Measurements from ENCODE around the gene LCN2.
A peak's percentile ranks its signal among the peaks of the same experiment; 100 is the strongest.

The LCN2 gene

GRCh38 chr9:128114326-128115186, 34.7 kb upstream of the LCN2 start:
- no peak for DNase-seq (ENCODE audit: low read depth in 2 of 2)

- no peak for DNase-seq (ENCODE audit: low read depth in 2 of 2)
Observed at GRCh38 chr9:128115187-128116103, 33.8 kb upstream of the LCN2 start.

DNA sequence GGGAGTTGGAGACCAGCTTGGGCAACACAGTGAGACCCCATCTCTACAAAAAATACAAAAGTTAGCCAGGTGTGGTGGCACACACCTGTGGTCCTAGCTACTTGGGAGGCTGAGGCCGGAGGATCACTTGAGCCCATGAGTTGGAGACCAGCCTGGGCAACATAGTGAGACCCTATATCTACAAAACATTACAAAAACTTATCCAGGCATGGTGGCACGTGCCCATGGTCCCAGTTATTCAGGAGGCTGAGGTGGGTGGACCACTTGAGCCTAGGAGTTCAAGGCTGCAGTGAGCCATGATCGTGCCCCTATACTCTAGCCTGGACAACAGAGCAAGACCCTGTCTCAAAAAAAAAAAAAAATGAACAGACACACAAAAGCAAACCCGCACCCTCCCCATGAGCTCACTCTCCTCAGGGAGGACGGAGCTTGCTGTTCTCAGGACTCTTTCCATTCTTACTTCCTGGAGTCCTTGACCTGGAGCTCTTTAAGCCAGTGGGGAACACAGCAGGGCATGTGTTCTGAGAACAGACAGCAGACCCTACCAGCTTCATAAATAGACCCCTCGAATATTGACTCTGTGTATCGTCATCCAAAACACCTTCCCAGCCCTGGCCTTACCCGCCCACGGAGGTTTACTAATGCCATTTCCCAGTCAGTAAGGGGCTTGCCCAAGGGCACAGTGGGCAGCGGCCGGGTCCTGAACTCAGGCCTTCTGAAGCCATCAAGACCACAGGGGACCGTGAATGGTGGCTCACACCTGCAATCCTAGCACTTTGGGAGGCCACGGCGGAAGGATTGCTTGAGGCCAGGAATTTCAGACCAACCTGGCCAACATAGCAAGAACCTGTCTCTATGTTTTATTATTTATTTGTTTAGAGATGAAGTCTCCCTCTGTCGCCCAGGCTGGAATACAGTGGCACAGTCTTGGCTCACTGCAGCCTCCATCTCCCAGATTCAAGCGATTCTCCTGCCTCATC, 32.9 kb upstream of the LCN2 start:
- DNase-seq (ENCODE audit: low read depth in 2 of 2): no peak

DNA sequence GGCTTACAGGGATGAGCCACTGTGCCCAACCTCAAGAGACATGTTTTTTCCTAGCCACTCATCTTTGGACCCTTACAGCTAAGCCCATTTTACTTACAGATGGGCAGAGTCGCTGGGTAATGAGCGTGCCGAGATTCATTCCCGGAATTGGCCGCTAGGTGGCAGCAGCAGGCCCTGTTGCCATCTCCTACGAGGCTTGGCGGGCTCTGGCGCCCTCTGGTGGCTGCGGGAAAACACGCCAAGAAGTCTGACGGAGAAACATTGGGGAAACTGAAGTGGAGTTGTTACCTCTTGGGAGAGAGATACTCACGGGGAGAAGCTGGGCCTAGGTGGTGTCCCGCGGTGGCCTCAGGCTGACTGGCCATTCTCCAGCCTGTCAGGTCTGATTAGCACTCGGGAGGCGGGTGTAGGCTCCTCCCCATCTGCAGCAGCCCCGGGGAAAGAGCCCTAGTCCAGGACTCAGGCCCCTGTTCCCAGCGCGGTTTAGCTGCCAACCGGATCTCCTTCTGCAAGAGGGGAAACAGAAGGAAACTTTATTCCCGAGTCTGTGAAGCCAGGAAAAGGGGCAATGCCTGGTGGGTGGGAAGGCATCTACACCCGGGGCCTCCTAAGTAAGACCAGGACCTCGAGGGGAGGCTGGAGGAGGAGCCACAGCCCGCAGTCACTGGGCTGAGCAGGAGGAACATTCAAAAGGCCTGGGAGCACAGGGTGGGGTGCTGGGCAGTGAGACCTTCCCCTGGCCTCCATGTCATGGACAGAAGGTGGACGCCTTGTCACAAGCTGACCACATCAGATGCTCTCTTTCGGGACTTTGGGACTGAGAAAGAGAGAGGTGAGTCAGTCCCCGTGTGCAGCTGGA, 31.4 kb upstream of the LCN2 start:
- DNase-seq (ENCODE audit: low read depth in 2 of 2): peak; percentile 90 to 99

GRCh38 chr9:128118472-128118857, 30.8 kb upstream of the LCN2 start:
- no peak for DNase-seq (ENCODE audit: low read depth in 2 of 2)

DNA sequence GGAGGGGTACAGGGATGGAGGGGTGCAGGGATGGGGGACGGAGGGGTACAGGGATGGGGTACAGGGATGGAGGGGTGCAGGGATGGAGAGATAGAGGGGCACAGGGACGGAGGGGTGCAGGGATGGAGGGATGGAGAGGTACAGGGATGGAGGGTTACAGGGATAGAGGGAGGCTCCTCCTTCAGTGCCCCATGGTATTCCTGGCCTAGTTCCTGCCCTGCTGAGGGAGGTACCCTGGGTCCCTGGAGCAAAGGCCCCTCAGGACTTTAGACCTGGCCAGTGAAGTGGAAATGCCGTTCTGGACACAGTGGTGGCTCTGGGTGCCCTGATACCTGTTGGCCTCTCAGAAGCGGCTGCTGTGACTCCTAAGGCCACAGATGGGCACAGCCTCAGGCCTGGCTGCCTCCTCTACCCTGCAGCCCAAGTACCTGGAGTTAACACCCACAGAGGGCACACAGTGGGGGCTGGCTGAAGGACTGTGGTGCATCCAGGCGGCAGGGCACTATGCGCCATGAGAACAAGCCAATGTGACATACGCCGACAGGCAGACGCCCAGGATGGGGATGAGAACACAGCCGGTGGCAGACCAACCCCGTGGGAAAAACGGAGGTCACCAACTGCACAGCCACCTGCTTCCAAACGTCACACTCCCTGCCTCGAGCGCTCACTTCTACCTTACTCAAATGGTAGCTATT, 30.1 kb upstream of the LCN2 start:
- no peak for DNase-seq (ENCODE audit: low read depth in 2 of 2)

GRCh38 chr9:128120061-128120740, 29.1 kb upstream of the LCN2 start:
- no peak for DNase-seq (ENCODE audit: low read depth in 2 of 2)

DNA sequence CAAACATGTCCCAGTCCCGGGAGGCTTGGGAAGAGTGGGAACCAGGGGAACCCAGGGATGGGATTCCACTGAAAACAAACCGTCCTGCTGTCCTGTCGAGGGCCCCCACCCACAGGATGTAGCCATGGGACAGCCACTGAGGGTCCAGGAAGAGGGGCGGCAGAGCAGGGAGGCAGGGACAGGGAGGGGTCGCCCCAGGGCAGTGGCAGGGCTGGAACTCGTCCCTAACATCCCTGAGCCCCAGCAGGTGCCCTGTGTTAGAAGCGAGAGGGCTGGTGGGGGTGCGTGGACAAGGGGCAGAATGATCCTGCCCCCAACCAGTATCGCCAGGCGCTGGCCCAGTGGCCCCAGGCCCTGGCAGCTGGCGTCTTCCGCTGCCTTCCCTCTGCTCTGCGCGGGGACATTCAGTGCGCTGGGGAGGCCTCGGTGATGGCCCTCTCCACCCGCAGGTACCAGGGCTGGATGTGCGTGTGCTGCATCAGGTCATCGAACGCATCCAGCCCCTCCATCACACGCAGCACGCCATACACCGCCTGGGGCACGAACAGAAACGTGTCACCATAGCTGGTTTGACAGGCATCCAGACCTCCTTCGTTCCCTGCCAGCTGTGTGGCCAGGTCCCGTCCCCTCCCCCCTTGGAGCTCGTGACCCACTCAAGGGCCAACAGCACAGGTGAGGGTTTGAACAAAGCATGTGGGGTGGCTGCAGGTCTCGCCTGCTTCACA, 28.4 kb upstream of the LCN2 start:
- no peak for DNase-seq (ENCODE audit: low read depth in 2 of 2)

- DNase-seq (ENCODE audit: low read depth in 2 of 2): no peak
Observed at GRCh38 chr9:128121466-128121810, 27.8 kb upstream of the LCN2 start.

GRCh38 chr9:128121924-128122808, 27.1 kb upstream of the LCN2 start:
- no peak for DNase-seq (ENCODE audit: low read depth in 2 of 2)

- no peak for DNase-seq (ENCODE audit: low read depth in 2 of 2)
Observed at GRCh38 chr9:128122809-128123175, 26.5 kb upstream of the LCN2 start.

GRCh38 chr9:128123451-128124080, 25.7 kb upstream of the LCN2 start:
- DNase-seq (ENCODE audit: low read depth in 2 of 2): no peak

DNA sequence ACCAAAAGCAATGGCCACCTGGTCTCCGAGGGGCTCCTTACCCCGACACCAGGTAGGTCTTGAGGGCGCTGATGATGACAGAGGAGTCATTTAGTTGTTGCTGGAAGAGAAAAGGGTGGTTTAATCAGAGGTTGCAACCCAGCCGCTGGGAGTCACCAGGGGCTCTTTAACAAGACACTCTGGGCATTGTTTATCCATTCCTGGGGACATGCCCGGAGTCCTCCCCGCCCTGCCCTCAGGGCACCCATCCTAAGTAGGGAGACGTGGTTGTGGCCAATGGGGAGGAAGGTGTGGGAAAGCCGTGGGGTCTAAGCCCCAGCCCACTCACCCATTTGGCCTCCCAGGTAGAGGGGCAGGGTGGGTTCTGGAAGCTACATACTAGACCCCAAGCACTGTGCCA, 24.8 kb upstream of the LCN2 start:
- DNase-seq (ENCODE audit: low read depth in 2 of 2): no peak

- peak in 1 of 2 experiments; percentile 43 for DNase-seq (ENCODE audit: low read depth in 2 of 2)
Observed at GRCh38 chr9:128124873-128125579, 24.2 kb upstream of the LCN2 start.

DNA sequence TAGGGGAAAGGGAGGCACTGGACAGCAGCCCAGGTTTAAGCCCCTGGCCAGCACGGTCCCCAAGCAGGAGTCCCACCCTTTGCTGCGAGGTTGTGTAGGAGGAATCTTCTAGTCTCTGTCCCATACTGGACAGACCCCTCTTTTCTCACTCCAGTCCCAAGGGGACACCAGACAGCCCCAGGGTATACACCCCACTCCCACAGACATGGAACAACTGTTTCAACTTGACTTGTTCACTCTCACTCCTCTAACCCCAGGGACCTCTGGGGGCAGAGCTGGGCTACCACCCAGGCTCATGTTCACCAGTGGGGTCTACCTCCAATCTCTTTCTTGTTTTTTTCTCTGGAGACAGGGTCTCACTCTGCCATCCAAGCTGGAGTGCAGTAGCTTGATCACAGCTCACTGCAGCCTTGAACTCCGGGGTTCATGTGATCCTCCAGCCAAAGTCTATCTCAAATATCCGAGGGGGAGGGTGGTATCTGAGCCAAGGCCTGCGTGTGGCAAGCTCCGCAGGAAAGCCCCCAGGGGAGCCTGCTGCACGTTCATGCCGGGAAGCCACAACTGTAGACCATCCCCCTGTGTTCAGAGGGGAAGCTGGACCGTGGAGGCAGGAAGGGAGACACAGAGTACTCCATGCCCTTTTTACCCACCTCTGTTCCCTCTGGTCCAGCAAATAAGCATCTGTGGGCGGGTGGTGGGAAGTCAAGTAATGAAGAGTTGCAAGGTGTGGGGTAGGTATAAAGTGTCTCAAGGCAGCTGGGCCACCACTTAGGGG, 23.5 kb upstream of the LCN2 start:
- no peak for DNase-seq (ENCODE audit: low read depth in 2 of 2)

- DNase-seq (ENCODE audit: low read depth in 2 of 2): peak; percentile 56 to 69
Observed at GRCh38 chr9:128127568-128127989, 21.7 kb upstream of the LCN2 start, which contains the start of gene PTGES2. PTGES2 (minus strand) TSS chr9:128127729; CDS start chr9:128127717, 12 bp downstream.

All from stimulated activated CD4-positive, alpha-beta T cell treated with anti-CD3 and anti-CD28 coated beads, Interleukin-12 subunit alpha, Interleukin-12 subunit beta, amount 100 ng/mL, for 24 hours (primary cell).